GM20431 (cell line): Measurements from ENCODE around the gene ARHGAP32.

Experiments used
- in situ Hi-C: fragments of 300-500 bp; cut with MseI, MboI; formaldehyde crosslinking; loops from one replicate; pipeline ENCODE4 v1.15.0; 2020; ENCODE audit warnings: low sequenced_read_pairs; ENCODE audit not compliant: unreplicated experiment

Gene ARHGAP32

GRCh38 chr11:129192150-129192549 lies at the start of gene ARHGAP32:
TSS of gene ARHGAP32 (minus strand) at chr11:129192325. CDS start at chr11:129192198, 127 bp downstream.
- in situ Hi-C loops = no loop called here

GRCh38 chr11:129239207-129239606 lies 47.1 kb upstream of the ARHGAP32 start:
- in situ Hi-C loops = no loop called here

GRCh38 chr11:129237880-129238638 lies 45.9 kb upstream of the ARHGAP32 start:
- in situ Hi-C loops = no loop called here

- in situ Hi-C loops = no loop called here
Measured at GRCh38 chr11:129237456-129237855, 45.3 kb upstream of the ARHGAP32 start.

GRCh38 chr11:129236850-129237249 lies 44.7 kb upstream of the ARHGAP32 start:
- in situ Hi-C loops = no loop called here

- in situ Hi-C loops = no loop called here
Measured at GRCh38 chr11:129234978-129235377, 42.9 kb upstream of the ARHGAP32 start.

- in situ Hi-C loops = no loop called here
Measured at GRCh38 chr11:129230006-129230405, 37.9 kb upstream of the ARHGAP32 start.

- in situ Hi-C loops = no loop called here
Measured at GRCh38 chr11:129226207-129226798, 34.2 kb upstream of the ARHGAP32 start.

GRCh38 chr11:129225190-129225589 lies 33.1 kb upstream of the ARHGAP32 start:
- in situ Hi-C loops = no loop called here

GRCh38 chr11:129224538-129224937 lies 32.4 kb upstream of the ARHGAP32 start:
- in situ Hi-C loops = no loop called here

GRCh38 chr11:129223701-129224149 lies 31.6 kb upstream of the ARHGAP32 start:
- in situ Hi-C loops = no loop called here

- in situ Hi-C loops = no loop called here
Measured at GRCh38 chr11:129223260-129223659, 31.1 kb upstream of the ARHGAP32 start.

- in situ Hi-C loops = no loop called here
Measured at GRCh38 chr11:129222158-129222557, 30.0 kb upstream of the ARHGAP32 start.

GRCh38 chr11:129215506-129216245 lies 23.6 kb upstream of the ARHGAP32 start:
- in situ Hi-C loops = no loop called here

- in situ Hi-C loops = no loop called here
Measured at GRCh38 chr11:129214710-129215295, 22.7 kb upstream of the ARHGAP32 start.

- in situ Hi-C loops = no loop called here
Measured at GRCh38 chr11:129213261-129213660, 21.1 kb upstream of the ARHGAP32 start.

- in situ Hi-C loops = no loop called here
Measured at GRCh38 chr11:129211397-129211796, 19.3 kb upstream of the ARHGAP32 start.

GRCh38 chr11:129210831-129211181 lies 18.7 kb upstream of the ARHGAP32 start:
- in situ Hi-C loops = no loop called here

- in situ Hi-C loops = no loop called here
Measured at GRCh38 chr11:129209891-129210830, 18.0 kb upstream of the ARHGAP32 start.

- in situ Hi-C loops = no loop called here
Measured at GRCh38 chr11:129208863-129209262, 16.7 kb upstream of the ARHGAP32 start.
